Stimulated activated CD4-positive, alpha-beta T cell treated with anti-CD3 and anti-CD28 coated beads, Interleukin-2, amount 100 ng/mL, for 4 hours (primary cell): ENCODE results near the gene QSOX2.

Source experiments
- DNase-seq: peaks from one replicate; pipeline ENCODE4 v3.0.0-alpha.2; 2020; ENCODE audit warnings: low read depth

Gene QSOX2

GRCh38 chr9:136190237-136190601 lies 55.4 kb downstream of the QSOX2 start:
- no peak for DNase-seq

GRCh38 chr9:136189394-136190236 lies 56.0 kb downstream of the QSOX2 start:
- no peak for DNase-seq

DNA sequence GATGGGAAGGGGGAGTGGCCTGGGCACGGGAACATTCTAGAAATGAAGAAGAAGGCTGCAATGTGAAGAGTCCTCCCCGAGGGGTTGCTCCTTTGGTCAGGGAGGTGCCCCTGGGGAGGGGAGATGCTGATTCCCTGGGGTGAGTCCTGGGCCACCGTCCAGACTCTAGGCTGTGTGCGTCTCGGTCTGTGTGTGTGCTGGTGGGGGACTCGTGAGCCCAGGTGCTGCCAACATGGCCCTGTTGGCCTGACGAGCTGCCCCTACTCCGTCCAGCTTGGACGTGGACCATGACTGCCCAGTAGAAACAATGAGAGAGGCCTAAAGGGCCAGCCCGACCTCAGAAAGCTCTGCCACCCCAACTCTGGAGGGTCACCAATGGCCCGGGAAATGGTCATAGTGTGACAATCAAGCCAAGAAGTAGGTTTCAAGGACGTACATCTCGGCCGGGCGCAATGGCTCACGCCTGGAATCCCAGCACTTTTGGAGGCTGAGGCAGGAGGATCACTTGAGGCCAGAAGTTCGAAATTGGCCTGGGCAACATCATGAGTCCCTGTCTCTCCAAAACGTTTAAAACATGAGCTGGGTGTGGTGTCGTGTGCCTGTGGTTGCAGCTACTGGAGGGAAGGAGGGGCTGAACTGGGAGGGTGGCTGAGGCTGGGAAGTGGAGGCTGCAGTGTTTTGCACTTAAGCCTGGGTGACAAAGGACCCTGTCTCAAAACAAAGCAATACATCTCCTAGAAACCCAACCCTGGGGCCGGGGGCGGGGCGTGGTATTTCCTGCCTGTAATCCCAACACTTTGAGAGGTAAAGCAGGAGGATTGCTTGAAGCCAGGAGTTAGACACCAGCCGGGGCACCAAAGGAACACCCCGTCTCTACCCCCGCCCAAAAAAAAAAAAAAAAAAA lies 57.7 kb downstream of the QSOX2 start:
- no peak for DNase-seq

GRCh38 chr9:136187197-136187596 lies 58.4 kb downstream of the QSOX2 start:
- no peak for DNase-seq

- no peak for DNase-seq
Measured at GRCh38 chr9:136186386-136186785, 59.2 kb downstream of the QSOX2 start.

GRCh38 chr9:136185596-136186366 lies 59.8 kb downstream of the QSOX2 start:
- DNase-seq = no peak

GRCh38 chr9:136185066-136185465 lies 60.5 kb downstream of the QSOX2 start:
- DNase-seq = no peak

DNA sequence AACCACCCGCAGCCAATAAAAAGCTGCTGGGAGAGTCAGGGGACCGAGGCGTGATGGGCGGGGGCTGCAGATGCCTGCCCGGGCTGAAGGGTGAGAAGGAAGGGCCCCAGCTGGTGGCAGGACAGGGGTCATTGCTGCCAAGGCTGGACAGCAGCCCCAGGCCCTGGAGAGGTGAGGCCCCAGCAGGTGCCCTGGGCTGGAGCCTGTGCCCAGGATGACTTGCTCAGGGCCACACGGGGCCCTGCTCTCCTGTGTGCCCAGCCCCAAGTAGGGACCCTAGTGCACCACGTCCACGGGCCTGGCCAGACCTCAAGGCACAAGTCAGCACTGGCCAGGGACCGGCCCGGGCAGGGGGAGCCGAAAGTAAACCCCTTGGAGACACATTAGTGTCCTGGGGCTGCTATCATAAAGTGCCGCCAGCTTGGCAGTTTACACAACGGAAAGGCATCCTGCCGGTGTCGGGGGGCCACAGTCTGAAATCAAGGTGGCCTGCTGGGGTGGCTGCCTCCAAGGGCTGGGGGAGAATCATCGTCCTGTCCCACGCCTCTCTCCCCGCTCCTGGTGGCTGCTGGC lies 62.7 kb downstream of the QSOX2 start:
- DNase-seq = no peak

DNA sequence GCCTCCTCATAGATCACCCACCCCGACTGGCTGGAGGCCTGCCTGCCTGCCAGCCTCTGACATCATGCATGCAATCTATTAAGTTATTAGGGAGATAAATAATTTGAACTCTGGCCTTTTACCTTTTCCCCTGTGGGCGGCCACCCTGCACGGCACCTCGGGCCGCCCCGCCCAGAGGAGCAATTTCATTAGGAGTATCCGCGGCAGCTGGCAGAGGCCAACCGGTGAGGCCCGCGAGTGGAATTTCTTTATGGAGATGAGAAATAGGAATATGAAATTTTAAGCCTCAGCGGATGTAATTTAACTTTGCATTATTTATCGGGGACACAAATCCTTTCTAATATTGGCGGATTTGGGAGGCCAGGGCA lies 63.2 kb downstream of the QSOX2 start:
- DNase-seq = no peak

DNA sequence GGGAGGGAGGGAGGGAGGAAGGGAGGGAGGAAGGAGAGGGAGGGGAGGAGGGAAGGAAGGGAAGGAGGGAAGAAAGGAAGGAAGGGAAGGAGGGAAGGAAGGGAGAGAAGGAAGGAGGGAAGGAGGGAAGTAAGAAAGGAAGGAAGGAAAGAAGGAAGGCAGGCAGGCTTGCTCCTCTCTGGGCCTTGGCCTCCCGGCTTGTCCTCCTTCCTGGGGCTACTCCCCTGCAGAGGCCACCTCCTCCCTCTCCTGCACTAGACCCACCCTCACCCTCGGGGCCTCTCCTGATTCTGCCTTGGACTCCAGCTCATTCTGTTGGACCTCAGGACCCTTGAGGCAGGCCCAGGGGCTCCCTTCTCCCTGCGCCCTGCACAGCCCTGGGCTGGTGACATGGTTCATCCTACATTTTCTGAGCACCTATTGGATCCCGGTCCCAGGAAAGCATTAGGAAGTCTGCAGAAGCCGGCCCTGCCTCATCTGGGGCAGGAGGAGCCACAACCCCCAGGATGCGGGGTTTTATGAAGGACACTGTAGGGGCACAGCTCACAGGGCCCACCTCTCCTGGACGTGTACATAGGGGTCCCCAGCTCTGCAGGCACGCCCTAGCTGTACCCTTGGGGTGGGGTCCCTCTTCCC lies 63.7 kb downstream of the QSOX2 start:
- no peak for DNase-seq

GRCh38 chr9:136180586-136180985 lies 65.0 kb downstream of the QSOX2 start:
- no peak for DNase-seq

DNA sequence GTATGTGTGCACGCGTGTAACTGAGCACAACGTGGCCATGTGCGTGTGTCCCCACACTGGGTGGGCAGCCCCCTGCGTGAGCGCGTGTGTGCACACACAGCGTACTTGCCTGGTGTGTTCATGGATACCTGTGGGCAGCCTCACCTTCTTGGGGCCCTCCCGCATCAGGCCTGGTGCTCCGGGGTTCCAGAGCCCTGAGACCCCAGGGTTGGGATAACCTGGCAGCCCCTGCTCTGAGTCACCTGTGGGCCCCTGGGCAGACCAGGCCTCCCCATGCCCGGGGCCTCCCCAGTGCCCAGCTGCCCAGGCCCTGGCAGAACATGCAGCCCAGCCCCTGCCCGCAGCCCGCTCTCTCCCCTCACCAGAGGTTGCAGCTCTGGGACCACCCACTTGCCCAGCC lies 65.9 kb downstream of the QSOX2 start:
- DNase-seq = no peak

- DNase-seq = no peak
Measured at GRCh38 chr9:136179101-136179616, 66.5 kb downstream of the QSOX2 start.

DNA sequence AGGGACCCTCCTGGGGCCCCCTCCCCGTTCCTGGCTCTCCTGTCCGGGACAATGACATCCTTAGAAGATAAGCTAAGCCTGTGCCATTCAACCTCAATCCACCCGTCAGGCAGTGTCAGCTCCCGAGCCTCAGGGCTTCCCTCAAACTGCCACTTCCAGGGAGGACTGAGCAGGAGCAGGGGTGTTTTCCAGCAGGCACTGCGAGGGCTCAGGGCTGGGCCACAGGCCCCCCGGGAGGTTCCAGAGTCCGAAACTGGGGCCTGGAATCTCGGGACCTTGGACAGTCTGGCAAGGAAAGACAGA lies 66.9 kb downstream of the QSOX2 start:
- DNase-seq = no peak

- no peak for DNase-seq
Measured at GRCh38 chr9:136178061-136178772, 67.4 kb downstream of the QSOX2 start.

GRCh38 chr9:136177224-136177623 lies 68.4 kb downstream of the QSOX2 start:
- DNase-seq = no peak

- DNase-seq = no peak
Measured at GRCh38 chr9:136175616-136176197, 69.9 kb downstream of the QSOX2 start.

- DNase-seq = no peak
Measured at GRCh38 chr9:136174779-136175615, 70.6 kb downstream of the QSOX2 start.

GRCh38 chr9:136173648-136174290 lies 71.8 kb downstream of the QSOX2 start:
- no peak for DNase-seq
